ENCODE data around the gene EYA4. TPM values are rescaled to one million over a fixed set of nuclear protein-coding genes. Genes with fewer than 3 reads are reported as not detected.

EYA4 gene
- total RNA-seq, 1 experiment from 2014 or later = 0.24 TPM

DNA sequence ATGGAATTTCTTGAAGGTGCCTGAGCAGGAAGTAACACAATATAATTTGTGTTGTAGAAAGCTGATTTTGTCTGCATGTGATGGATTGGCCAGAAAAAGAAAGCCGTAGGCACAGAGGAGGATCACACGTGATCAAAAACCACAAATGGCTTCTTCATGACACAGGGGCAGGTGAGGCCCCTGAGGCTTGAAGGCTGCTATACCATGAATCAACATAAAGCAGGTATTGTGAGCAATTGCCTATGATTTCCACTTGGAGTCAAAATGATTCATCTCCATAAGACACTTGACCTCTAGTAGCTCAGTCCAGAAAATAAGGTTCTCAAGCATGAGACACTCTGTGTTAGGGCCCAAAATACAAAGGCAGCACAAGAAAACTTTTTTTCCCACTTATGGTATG is 42.4 kb upstream of the EYA4 start:
- no peak for ATAC-seq
- POLR2A ChIA-PET = no interaction called here

DNA sequence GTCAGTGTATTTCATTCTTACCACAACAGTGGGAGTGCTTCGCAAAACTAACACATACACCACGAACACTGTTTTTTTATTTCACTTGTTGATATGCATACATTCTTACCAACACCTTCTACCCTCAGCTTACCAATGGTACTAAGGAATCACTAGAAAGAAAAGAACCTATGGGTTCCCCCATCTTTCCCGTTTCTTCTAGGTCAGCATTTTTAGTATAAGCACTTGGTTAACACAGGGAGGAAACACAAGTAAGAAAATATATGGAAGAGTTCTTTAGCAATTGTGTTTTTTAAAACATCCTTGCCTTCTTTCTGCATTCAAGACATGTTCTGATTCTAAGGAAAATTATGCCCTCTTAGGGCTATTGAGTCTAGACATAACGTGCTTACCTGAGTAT is 39.9 kb upstream of the EYA4 start:
- H3K4me3 Mint-ChIP-seq = no peak overlapping the region
- no peaks in the 10 kb centered on the region for H3K9me3 Mint-ChIP-seq
- TF ChIP-seq, protein P1, sequence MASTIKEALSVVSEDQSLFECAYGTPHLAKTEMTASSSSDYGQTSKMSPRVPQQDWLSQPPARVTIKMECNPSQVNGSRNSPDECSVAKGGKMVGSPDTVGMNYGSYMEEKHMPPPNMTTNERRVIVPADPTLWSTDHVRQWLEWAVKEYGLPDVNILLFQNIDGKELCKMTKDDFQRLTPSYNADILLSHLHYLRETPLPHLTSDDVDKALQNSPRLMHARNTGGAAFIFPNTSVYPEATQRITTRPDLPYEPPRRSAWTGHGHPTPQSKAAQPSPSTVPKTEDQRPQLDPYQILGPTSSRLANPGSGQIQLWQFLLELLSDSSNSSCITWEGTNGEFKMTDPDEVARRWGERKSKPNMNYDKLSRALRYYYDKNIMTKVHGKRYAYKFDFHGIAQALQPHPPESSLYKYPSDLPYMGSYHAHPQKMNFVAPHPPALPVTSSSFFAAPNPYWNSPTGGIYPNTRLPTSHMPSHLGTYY (CRISPR knock-in tag; IDR thresholded peaks at IDR 0.05) = no peak
- no peak for TF ChIP-seq ZNF671 (CRISPR knock-in tag; IDR thresholded peaks at IDR 0.05)
- no peak for TF ChIP-seq IRF2 (CRISPR knock-in tag; IDR thresholded peaks at IDR 0.05; ENCODE audit: borderline replicate concordance, low read depth)
- TF ChIP-seq NFE2L1 (CRISPR knock-in tag; IDR thresholded peaks at IDR 0.05) = no peak
- no peak for TF ChIP-seq ZBTB21 (CRISPR knock-in tag; IDR thresholded peaks at IDR 0.05; ENCODE audit: borderline replicate concordance)
- TF ChIP-seq ELF4 (CRISPR knock-in tag; IDR thresholded peaks at IDR 0.05; ENCODE audit: low read depth) = no peak
- TF ChIP-seq, protein P2, sequence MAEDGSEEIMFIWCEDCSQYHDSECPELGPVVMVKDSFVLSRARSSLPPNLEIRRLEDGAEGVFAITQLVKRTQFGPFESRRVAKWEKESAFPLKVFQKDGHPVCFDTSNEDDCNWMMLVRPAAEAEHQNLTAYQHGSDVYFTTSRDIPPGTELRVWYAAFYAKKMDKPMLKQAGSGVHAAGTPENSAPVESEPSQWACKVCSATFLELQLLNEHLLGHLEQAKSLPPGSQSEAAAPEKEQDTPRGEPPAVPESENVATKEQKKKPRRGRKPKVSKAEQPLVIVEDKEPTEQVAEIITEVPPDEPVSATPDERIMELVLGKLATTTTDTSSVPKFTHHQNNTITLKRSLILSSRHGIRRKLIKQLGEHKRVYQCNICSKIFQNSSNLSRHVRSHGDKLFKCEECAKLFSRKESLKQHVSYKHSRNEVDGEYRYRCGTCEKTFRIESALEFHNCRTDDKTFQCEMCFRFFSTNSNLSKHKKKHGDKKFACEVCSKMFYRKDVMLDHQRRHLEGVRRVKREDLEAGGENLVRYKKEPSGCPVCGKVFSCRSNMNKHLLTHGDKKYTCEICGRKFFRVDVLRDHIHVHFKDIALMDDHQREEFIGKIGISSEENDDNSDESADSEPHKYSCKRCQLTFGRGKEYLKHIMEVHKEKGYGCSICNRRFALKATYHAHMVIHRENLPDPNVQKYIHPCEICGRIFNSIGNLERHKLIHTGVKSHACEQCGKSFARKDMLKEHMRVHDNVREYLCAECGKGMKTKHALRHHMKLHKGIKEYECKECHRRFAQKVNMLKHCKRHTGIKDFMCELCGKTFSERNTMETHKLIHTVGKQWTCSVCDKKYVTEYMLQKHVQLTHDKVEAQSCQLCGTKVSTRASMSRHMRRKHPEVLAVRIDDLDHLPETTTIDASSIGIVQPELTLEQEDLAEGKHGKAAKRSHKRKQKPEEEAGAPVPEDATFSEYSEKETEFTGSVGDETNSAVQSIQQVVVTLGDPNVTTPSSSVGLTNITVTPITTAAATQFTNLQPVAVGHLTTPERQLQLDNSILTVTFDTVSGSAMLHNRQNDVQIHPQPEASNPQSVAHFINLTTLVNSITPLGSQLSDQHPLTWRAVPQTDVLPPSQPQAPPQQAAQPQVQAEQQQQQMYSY (CRISPR knock-in tag; IDR thresholded peaks at IDR 0.05) = no peak

More for the DNA sequence above, 42.4 kb upstream of the EYA4 start:
- Mint-ChIP-seq H3K4me1 (no peaks in the 10 kb centered on the region), H3K36me3 (peaks cover 5% of the 10 kb centered on the region; the same call in 1 of the 2 replicates), H3K9me3 (peaks cover 12% of the 10 kb centered on the region), H3K27me3 (ENCODE audit: low read depth) (no peaks in the 10 kb centered on the region), H3K4me3 (no peak overlapping the region), H3K27ac (no peak overlapping the region)
- CTCF ChIA-PET = no interaction called here
- TF ChIP-seq, protein P3, sequence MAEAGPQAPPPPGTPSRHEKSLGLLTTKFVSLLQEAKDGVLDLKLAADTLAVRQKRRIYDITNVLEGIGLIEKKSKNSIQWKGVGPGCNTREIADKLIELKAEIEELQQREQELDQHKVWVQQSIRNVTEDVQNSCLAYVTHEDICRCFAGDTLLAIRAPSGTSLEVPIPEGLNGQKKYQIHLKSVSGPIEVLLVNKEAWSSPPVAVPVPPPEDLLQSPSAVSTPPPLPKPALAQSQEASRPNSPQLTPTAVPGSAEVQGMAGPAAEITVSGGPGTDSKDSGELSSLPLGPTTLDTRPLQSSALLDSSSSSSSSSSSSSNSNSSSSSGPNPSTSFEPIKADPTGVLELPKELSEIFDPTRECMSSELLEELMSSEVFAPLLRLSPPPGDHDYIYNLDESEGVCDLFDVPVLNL (CRISPR knock-in tag; IDR thresholded peaks at IDR 0.05; ENCODE audit: borderline replicate concordance, low read depth) = no peak
- TF ChIP-seq GABPB1 (CRISPR knock-in tag; IDR thresholded peaks at IDR 0.05) (no peak), JUN (CRISPR knock-in tag; IDR thresholded peaks at IDR 0.05) (no peak), ZNF416 (CRISPR knock-in tag; IDR thresholded peaks at IDR 0.05) (no peak), GTF2I (CRISPR knock-in tag; conservative IDR thresholded peaks at IDR 0.05) (no peak), ESRRA (CRISPR knock-in tag; IDR thresholded peaks at IDR 0.05; ENCODE audit: borderline replicate concordance) (no peak), ZNF219 (CRISPR knock-in tag; IDR thresholded peaks at IDR 0.05; ENCODE audit: borderline replicate concordance) (no peak), MYBL2 (CRISPR knock-in tag; IDR thresholded peaks at IDR 0.05) (no peak), NFE2L1 (CRISPR knock-in tag; IDR thresholded peaks at IDR 0.05) (no peak), NR3C1 (CRISPR knock-in tag; conservative IDR thresholded peaks at IDR 0.05; ENCODE audit: low read depth) (no peak)
- TF ChIP-seq, protein P2 (CRISPR knock-in tag; IDR thresholded peaks at IDR 0.05) = no peak
- TF ChIP-seq, protein P4, sequence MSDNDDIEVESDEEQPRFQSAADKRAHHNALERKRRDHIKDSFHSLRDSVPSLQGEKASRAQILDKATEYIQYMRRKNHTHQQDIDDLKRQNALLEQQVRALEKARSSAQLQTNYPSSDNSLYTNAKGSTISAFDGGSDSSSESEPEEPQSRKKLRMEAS (CRISPR knock-in tag; IDR thresholded peaks at IDR 0.05) = no peak
- TF ChIP-seq, protein P5, sequence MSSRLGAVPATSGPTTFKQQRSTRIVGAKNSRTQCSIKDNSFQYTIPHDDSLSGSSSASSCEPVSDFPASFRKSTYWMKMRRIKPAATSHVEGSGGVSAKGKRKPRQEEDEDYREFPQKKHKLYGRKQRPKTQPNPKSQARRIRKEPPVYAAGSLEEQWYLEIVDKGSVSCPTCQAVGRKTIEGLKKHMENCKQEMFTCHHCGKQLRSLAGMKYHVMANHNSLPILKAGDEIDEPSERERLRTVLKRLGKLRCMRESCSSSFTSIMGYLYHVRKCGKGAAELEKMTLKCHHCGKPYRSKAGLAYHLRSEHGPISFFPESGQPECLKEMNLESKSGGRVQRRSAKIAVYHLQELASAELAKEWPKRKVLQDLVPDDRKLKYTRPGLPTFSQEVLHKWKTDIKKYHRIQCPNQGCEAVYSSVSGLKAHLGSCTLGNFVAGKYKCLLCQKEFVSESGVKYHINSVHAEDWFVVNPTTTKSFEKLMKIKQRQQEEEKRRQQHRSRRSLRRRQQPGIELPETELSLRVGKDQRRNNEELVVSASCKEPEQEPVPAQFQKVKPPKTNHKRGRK (CRISPR knock-in tag; IDR thresholded peaks at IDR 0.05; ENCODE audit: borderline replicate concordance) = no peak
- TF ChIP-seq, protein P6, sequence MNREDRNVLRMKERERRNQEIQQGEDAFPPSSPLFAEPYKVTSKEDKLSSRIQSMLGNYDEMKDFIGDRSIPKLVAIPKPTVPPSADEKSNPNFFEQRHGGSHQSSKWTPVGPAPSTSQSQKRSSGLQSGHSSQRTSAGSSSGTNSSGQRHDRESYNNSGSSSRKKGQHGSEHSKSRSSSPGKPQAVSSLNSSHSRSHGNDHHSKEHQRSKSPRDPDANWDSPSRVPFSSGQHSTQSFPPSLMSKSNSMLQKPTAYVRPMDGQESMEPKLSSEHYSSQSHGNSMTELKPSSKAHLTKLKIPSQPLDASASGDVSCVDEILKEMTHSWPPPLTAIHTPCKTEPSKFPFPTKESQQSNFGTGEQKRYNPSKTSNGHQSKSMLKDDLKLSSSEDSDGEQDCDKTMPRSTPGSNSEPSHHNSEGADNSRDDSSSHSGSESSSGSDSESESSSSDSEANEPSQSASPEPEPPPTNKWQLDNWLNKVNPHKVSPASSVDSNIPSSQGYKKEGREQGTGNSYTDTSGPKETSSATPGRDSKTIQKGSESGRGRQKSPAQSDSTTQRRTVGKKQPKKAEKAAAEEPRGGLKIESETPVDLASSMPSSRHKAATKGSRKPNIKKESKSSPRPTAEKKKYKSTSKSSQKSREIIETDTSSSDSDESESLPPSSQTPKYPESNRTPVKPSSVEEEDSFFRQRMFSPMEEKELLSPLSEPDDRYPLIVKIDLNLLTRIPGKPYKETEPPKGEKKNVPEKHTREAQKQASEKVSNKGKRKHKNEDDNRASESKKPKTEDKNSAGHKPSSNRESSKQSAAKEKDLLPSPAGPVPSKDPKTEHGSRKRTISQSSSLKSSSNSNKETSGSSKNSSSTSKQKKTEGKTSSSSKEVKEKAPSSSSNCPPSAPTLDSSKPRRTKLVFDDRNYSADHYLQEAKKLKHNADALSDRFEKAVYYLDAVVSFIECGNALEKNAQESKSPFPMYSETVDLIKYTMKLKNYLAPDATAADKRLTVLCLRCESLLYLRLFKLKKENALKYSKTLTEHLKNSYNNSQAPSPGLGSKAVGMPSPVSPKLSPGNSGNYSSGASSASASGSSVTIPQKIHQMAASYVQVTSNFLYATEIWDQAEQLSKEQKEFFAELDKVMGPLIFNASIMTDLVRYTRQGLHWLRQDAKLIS (CRISPR knock-in tag; IDR thresholded peaks at IDR 0.05; ENCODE audit: borderline replicate concordance) = no peak
- DNase-seq (ENCODE audit: low spot score) = no peak

More for the DNA sequence above, 39.9 kb upstream of the EYA4 start:
- Mint-ChIP-seq H3K27ac (no peak overlapping the region), H3K4me1 (no peaks in the 10 kb centered on the region), H3K27me3 (ENCODE audit: low read depth) (no peaks in the 10 kb centered on the region), H3K36me3 (no peaks in the 10 kb centered on the region)
- ChIA-PET POLR2A (no interaction called here), CTCF (interaction anchor here (1.3 kb wide), 1 partner anchor 9 kb away, joined by 3 read pairs; no protein-coding TSS in a partner anchor)
- no peak for DNase-seq (ENCODE audit: low spot score)
- no peak for ATAC-seq
